Mesenteric fat pad (tissue), 1 donor: ENCODE results near the gene HSBP1L1. TPM values are rescaled to one million over a fixed set of nuclear protein-coding genes. Genes with fewer than 3 reads are reported as not detected.
"Not testable (repeated sequence)": the region's sequence is repeated elsewhere in the genome, so short reads cannot be mapped to it uniquely, and the experiment has no call there.

Source experiments
- DNase-seq: peaks from one replicate; pipeline ENCODE4 v3.0.0-alpha.2; 2020; ENCODE audit warnings: low spot score
- total RNA-seq: library from RNA; stranded (reverse); fragmentation: NEBNext Ultra II Directional; extraction: Animal tissue kit (Norgen Biotek cat#: 25700); gene quantifications from one replicate; pipeline ENCODE4 v1.2.1, GENCODE V29; 2021
- donor health status: DM: yes; HTN: yes; CAD: no.

The HSBP1L1 gene
- total RNA-seq, 1 donor from 2014 or later: 18.8 TPM

DNA sequence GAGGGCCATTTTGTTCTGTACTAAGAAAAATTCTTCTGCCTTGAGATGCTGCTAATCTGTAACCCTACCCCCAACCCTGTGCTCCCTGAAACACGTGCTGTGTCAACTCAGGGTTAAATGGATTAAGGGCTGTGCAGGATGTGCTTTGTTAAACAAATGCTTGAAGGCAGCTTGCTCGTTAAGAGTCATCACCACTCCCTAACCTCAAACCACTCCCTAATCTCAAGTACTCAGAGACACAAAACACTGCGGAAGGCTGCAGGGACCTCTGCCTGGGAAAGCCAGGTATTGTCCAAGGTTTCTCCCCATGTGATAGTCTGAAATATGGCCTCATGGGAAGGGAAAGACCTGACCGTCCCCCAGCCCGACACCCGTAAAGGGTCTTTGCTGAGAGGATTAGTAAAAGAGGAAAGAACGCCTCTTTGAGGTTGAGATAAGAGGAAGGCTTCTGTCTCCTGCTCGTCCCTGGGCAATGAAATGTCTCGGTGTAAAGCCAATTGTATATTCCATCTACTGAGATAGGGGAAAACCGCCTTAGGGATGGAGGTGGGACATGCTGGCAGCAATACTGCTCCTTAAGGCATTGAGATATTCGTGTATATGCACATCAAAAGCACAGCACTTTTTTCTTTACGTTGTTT lies 4.2 kb upstream of the HSBP1L1 start:
- DNase-seq: not testable (repeated sequence)

DNA sequence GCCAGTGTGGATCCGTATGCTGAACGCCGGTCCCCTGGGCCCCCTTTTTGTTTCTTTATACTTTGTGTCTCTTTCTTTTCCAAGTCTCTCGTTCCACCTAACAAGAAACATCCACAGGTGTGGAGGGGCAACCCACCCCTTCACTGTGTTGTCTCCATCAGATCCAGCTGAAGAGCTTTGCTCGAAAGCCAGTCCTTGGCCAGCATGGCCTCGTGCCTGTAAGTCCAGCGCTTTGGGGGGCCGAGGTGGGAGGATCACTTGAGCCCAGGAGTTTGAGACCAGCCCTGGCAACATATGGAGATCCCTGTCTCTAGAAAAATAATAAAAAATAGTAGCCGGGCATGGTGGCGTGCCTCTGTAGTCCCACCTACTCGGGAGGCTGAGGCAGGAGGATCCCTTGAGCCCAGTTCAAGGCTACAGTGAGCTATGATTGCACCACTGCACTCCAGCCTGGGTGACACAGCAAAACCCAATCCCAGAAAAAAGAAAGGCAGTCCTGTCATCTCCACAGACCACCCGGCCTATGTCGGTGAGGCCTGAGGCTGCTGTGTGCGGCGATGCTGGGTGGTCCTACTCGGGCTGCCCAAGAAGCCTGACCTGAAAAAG lies 3.4 kb upstream of the HSBP1L1 start:
- no peak for DNase-seq

DNA sequence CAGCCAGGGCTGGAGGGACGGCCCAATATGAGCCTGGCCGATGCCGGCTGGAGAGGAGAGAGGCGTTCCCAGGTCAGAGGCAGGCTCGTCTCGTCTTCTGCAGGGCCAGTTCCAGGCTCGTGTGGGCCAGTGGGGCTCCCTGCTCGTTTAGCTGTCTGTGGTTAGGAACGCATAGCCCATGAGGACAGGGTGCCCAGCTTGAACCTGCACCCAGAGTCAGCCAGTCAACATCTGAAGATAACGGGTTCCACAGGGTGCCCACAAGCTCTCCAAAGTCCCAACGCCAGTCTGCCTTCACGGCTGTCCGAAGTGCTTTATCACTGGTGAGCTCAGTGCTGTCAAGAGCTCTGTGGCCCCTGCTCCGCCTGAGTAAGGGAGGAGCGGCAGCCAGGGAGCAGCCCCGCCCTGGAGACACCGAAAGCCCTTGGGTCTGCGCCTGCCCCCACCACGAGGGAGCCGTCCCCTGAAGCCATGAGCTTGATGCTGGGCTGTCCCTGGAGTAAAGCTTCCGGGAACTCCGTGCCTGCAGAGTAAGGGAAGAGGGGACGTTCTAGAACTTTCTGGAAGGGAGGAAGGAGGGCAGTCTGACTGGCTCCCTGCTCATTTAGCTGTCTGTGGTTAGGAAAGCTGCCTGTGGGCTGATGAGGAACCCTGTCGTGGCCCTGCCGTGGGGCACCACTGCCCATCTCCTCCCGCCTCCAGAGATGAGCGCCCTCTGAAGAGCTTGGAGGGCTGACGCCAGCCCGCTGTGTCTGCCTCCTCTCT lies 2.7 kb upstream of the HSBP1L1 start:
- no peak for DNase-seq

DNA sequence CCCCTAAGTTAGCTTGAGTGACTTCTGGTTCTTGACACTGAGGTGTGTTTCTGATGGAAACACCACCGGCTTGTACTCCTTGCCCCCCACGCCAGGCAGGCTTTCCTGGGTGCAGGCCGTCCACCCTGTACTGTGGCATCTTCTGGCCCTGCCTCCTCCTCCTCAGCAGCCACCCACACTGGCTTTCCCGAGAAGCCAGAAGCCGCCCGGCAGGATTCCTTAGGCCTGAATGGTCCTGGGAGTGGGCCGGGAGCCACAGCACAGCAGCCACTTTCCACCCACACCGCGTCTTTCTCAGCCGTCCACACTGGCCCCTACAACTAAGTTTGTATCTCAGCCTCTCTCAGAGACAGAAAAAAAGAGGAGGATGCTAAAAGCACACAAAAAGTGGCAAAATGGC lies 2.1 kb upstream of the HSBP1L1 start:
- no peak for DNase-seq

DNA sequence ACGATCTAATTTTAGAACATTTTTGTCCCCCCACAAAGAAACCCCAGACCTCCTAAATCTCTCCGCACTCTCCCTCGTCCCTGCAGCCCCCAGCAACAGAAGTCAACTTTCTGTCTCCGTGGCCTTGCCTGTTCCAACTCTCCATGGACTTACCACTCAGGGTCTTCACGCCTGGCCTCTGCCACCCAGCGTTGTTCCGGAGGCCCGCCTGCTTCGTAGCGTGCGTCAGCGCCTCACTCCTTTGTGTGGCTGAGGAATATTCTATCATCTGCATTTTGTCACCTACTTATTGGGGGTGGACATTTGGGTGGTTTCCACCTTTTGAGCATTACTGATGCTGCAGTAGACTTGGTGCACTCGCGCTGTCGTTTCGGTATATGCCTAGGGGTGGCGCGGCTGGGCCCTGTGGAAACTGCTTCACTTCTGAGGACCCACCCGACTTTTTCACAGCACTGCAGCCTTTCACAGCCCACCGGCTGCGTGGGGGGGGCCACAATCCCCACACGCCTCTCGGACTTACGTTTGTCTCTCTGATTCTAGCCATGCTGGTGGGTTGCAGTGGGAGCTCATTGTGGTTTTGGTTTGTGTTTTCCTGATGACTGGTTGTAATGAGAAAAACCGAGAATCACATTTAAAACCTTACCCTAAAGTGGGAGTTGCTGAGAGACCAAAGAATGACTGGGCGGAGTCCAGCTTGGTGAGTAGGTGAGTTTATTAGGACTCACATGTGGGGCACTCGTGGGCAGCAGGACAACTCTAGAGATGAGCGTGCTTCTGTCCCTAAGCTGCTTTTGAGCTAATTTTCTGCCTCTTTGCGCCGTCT lies 1.4 kb upstream of the HSBP1L1 start:
- no peak for DNase-seq

DNA sequence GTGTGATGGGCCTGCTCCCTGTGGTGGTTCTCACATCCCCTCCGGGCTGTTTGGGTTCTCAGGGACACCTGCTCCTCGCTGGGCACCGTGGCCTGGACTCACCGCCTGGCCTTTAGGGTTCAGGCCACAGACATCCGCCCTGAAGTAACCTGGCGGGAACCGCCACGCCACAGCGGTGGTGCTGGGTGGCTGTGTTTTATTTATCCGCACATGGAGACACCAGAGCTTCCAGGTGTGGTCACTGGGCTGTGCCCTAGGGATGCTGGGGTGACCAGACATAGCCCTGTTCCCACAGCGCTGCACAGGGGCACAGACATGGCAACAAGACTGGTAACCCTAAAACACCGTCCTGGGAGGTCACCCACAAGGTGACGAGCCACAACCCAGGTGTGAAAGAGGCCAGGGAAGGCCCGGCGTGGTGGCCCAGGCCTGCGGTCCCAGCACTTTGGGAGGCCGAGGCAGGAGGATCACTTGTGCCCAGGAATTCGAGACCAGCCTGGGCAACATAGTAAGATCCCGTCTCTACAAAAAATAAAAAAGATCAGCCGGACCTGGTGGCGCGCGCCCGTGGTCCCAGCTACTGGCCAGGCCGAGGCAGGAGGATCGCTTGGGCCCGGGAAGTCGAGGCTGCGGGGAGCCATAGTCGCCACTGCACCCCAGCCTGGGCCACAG lies 649 bp upstream of the HSBP1L1 start:
- no peak for DNase-seq

DNA sequence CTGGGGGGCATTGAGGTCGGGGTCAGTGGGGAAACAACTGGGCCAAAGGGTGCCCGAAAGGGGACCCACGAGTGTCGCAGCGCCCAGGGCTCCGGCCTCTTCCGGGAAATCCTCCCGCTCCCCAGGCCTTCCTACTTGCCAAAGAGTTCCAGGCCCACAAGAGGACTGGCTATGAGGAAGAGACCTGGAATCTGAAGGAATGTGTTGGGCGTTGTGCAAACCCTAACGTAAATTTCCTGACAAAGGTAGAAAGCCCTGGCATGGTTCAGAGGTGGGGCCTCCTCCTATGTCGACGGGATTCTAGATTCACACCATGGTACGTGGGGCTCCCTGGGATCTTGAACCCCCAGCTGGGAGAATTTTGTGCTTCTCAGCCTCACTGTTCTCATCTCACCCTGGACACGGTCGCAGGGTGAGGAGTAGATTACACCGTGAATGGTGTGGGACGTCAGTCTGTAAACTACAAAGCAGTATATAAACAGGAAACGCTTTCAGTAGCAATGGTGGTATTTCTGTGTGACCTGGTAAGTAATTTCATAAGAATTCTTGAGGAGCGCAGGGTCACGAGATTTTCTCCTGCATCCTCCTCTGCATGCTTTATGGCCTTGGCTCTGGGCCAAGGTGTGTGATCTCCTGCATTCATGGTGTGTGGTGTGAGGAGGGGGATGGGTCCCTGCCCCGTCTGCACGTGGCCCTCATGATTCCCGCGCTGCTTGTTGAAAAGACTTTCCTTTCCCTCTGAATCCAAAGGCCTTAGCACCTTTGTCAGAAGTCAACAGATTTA lies 868 bp downstream of the HSBP1L1 start:
- no peak for DNase-seq

DNA sequence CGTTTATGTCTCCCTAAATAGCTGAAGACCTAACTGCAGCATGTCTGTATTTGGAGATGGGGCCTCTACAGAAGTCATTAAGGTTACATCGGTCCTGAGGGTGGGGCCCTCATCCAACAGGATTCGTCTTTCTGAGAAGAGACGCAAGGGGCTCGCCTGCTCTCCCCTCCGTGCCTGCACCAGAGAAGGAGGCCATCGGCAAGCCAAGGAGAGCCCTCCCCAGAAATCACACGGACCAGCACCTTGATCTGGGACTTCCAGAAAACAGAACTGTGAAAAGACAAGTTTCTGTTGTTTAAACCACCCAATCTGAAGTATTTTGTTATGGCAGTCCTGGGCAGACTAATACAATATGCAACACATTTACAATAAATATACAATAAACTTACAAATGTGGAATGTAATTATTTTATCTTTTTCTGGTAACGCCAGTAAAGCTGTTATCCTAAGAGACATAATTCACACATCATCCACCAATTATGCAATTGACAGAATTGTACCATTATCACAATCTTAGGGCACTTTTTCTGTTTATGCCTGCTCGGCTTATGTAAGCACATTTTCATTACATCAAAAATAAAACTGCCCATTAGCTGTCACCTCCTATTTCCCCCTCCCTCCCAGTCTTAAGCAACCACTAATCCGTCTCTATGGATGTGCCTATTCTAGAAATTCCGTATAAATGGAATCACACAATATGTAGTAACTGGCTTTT lies 6.1 kb downstream of the HSBP1L1 start:
- peak; percentile 43 for DNase-seq

DNA sequence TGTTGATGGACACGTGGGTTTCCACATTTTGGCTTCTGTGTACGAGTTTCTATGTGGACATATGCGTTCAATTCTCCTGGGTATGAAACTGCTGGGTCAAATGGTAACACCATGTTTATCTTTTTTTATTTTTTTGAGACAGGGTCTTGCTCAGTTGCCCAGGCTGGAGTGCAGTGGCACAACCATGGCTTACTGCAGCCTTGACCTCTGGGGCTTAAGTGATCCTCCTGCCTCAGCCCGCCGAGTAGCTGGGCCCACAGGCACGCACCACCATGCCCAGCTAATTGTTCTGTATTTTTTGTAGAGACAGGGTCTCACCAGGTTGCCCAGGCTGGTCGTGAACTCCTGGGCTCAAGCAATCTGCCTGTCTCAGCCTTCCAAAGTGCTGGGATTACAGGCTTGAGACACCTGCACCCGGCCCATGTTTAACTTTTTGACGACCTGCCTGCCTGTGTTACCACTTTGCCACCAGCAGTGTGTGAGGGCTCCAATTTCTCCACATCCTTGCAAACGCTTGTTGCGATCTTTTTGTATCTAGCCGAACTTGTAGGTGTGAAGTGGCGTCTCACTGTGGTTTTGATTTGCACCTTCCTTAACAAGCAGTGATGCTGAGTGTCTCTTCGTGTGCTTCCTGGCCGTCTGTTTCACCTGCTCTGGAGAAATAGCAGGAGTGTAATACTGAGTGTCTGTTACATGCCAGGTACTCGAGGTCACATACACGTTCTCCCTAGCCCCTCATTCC lies 6.9 kb downstream of the HSBP1L1 start:
- DNase-seq: peak; percentile 57

DNA sequence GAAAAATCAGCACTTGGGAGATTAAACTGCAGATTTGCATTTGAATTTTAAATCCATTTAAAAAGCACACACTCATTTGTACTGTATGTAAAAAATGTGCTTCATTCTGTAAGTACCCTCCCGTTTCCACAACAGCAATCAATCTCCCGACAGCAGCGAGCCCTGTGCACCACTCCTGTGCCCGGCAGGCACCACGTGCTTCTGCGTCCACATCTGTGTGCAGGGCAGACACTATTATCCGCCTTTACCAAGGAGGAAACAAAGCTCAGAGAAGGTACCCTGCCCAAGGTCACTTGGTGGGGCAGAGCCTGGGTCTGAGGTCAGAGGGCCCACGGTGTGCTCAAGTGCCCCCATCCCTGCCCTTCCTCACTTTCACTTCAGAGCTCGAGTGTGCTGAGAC lies 7.5 kb downstream of the HSBP1L1 start:
- DNase-seq: peak; percentile 81

DNA sequence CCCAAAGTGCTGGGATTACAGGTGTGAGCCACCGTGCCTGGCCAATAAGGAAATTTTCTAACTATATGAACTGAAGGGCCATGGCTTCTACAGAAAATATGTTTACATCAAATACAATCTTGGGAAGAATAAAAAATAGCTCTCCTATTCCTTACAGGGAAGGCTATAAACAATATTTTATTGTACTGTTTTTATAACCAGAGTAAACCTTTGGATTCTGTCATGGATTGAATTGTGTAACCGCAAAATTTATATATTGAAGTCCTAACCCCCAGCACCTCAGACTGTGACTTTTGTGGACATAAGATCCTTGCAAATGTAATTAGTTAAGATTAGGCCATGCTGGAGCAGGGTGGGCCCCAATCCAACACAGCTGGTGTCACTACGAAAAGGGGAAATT lies 8.3 kb downstream of the HSBP1L1 start:
- no peak for DNase-seq

DNA sequence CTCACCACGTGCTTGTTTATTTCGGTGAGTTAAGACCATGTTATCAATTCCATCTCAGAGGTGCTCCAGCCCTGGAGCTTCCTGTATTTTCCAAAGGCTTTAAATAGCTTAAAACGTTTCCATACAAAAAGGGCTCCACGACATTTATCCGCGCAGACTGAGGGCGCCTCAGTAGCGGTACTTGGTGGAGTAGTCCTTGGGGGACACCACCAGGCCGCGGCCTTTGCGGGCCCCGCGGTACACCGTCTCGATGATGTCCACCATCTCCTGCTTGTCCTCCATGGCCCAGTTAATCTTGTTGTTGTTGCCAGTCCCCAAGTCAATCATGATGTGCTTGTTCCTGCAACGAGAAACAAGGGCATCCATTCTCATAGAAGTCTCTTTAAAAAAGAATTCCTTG lies 9.1 kb downstream of the HSBP1L1 start:
- peak; percentile 72 for DNase-seq

DNA sequence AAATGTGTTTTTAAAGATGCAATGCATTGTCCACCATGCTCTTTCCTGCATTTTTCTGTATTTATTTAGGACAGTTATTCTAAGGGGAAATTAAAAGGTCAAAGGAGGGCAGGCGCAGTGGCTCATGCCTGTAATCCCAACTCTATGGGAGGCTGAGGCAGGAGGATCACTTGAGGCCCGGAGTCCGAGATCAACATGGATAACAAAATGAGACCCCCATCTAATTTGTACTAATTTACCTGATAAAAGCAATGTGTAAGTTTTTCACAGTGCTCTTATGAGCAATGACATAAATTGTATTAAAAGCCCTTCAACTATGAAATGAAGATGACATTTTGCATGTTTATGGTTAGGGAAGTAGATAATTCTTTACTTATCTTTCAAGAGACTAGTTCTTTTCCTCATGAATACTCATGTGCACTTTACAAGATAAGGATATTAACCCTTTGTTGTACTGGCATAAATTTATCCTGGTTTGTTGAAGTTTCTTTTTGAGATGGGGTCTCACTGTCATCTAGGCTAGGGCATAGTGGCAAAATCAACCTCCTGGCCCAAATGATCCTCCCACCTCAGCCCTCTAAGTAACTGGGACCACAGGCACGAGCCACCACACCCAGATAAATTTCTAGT lies 9.7 kb downstream of the HSBP1L1 start:
- DNase-seq: peak; percentile 8

DNA sequence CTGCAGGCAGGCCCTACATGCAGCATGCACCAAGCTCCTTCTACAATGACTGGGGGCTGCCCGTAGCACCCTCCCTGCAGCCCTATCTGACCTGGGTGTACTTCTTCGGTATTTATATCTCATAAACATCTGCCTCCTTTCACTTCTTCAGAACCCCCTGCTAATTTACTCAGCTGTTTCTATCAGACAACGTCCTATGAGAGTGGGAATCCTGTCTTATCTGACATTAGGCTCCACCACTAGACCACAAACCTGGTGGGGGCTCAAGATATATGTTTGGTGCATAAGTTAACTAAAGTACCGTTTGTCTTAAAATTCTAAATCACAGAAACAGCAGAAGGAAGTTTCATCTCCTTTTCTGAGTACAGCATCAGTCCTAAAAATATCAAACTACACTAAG lies 10.6 kb downstream of the HSBP1L1 start:
- DNase-seq: no peak

DNA sequence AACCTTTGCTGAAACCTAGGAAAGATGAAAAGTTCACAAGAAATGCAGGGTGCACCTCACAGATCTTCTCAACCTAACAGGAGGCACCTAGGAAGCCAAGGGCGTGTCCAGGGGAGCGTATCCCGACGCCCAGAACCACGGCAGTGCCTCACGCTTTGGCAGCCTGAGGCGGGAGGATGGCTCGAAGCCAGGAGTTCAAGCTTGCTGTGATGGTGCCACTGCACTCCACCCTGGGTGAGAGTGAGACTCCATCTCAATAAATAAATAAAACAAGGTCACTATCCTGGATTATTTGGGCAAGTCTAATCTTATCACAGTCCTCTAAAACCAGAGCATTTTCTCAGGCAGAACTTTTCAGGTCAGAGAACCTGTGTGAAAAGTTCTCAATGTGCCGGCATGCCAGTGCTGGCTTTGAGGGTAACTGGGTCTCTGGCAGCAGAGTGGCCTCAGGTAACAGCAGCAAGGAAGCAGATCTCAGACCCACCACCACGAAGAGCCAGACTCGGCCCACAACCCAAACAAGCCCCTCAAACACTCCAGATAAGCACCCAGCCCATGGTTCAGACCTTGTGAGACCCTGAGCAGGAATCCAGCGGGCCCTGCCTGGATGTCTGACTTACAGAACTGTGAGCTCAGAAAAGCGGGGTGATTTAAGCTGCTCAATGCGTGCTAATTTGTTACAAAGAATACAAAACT lies 11.7 kb downstream of the HSBP1L1 start:
- peak; percentile 64 for DNase-seq

DNA sequence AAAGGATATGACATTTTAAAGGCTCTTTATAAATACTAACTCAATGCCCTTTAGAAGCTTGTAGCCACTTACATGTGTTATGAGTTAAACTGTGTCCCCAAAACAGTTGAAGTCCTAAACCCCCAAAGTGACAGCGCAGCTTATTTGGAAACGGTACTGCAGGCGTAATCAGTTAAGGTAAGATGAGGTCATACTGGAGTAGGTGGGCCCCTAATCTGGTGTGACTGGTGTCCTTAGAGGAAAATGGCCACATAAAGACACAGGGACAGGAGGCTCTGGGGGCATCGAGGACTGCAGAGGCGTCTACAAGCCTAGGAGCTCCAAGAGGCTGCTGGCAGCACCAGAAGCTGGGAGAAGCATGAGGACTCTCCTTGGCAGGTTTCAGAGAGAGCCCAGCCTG lies 15.4 kb downstream of the HSBP1L1 start:
- no peak for DNase-seq

DNA sequence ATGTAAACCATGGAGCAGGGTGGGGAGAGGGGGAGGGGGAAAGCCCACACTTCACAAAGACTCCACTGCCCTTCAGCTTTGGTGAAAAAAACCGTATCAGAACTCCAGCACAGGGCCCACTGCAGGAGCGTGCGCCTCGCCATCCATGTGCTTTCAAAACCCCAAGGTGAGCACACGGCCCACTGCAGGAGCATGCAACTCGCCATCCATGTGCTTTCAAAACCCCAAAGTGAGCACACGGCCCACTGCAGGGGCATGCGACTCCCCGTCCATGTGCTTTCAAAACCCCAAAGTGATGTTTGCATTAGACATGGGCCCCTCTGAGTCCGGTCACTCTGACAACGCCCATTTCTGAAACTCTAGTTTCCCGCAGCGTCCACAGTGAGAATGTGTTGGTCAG lies 16.1 kb downstream of the HSBP1L1 start:
- DNase-seq: no peak

DNA sequence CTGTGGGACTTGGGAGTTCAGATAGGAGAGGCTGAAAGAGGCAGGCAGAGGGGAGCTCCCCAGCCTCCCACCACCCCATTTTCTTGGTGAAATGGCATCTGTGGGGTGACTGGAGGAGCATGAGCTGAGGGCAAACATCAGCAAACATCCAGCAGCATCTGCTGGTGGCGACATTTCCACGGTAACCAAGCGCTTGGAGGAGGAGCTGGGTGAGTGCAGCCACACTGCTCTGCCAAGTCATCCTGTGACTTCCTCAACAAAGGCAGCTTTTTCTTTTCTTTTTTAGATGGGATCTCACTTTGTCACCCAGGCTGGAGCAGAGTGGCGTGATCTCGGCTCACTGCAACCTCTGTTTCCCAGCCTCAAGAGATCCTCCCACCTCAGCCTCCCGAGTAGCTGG lies 18.3 kb downstream of the HSBP1L1 start:
- peak; percentile 30 for DNase-seq
